GM23248 (cell line): Measurements from ENCODE around the gene NOC4L.
"Not testable (repeated sequence)": the region's sequence is repeated elsewhere in the genome, so short reads cannot be mapped to it uniquely, and the experiment has no call there.

Source experiments
- EZH2 ChIP-seq: fragments of 200-600 bp; sonication (generic); IDR thresholded peaks from 2 replicates; pipeline ENCODE4 v1.6.1; 2018; ENCODE audit warnings: antibody characterized with exemption, mild to moderate bottlenecking; ENCODE audit not compliant: insufficient read depth, poor library complexity, severe bottlenecking
- EZH2phosphoT487 ChIP-seq: fragments of 200-600 bp; sonication (generic); IDR thresholded peaks from 2 replicates; pipeline ENCODE4 v1.6.1; 2018; ENCODE audit warnings: antibody characterized with exemption, moderate library complexity, mild to moderate bottlenecking, low read depth; ENCODE audit not compliant: insufficient read depth

DNA sequence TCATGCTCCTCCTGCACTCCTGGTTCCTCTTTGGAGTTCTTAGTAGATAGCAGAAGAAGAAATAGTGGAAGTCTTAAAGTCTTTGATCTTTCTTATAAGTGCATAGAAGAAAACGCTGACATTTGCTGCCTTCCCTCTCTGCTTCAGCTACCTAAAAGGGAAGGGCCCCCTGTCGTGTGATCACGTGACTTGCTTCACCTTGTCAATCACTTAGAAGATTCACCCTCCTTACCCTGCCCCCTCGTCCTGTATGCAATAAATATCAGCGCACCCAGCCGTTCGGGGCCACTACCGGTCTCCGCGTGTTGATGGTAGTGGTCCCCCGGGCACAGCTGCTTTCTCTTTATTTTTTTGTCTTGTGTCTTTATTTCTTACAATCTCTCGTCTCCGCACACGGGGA is 41.2 kb upstream of the NOC4L start:
- not testable (repeated sequence) for TF ChIP-seq EZH2, EZH2phosphoT487
